ENCODE results near the gene ANKMY2.

GRCh38 chr7:16630654-16631053, 14.9 kb downstream of the ANKMY2 start:
- TF ChIP-seq POLR2A (IDR thresholded peaks at IDR 0.05) (no peak), CTCF (IDR thresholded peaks at IDR 0.05) (no peak)

Measured in vagina (tissue), 2 donors.